ENCODE measurements around the gene TXNL1.

GRCh38 chr18:56598422-56598821 lies 40.0 kb downstream of the TXNL1 start:
- TF ChIP-seq CTCF (IDR thresholded peaks at IDR 0.05) (no peak), POLR2A (IDR thresholded peaks at IDR 0.05) (no peak)

Measured in heart left ventricle (tissue), 13 donors.